GM10266 (cell line): ENCODE data around the gene PARD3B.

Source experiments
- DNase-seq: peaks from one replicate; pipeline ENCODE4 v3.0.0; 2012; ENCODE audit errors: extremely low spot score
- TF ChIP-seq, protein P1 (sequence below): IDR thresholded peaks from 2 replicates; pipeline ENCODE4 v1.5.1; 2012; ENCODE audit warnings: mild to moderate bottlenecking, low read depth; ENCODE audit not compliant: control insufficient read depth, insufficient read depth; ENCODE audit errors: missing control alignments

Gene PARD3B

DNA sequence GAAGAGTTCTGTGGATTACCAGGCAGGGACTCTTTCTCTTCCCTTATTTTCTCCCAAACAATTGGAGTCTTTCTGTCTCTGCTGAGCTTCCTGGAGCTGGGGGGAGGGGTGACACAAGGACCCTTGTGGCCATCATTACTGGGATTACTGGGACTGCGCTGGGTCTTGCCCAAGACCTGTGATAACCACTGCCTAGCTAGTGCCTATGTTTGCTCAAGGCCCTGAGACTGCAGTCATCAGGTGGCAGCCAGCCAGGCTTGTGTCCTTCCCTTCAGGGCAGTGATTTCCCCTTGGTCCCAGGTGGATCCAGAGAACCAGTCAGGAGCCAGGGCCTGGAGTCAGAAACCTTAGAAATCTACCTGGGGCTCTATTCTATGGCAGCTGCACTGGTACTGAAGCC, 355.6 kb downstream of the PARD3B start:
- DNase-seq, result no peak
- TF ChIP-seq, protein P1, sequence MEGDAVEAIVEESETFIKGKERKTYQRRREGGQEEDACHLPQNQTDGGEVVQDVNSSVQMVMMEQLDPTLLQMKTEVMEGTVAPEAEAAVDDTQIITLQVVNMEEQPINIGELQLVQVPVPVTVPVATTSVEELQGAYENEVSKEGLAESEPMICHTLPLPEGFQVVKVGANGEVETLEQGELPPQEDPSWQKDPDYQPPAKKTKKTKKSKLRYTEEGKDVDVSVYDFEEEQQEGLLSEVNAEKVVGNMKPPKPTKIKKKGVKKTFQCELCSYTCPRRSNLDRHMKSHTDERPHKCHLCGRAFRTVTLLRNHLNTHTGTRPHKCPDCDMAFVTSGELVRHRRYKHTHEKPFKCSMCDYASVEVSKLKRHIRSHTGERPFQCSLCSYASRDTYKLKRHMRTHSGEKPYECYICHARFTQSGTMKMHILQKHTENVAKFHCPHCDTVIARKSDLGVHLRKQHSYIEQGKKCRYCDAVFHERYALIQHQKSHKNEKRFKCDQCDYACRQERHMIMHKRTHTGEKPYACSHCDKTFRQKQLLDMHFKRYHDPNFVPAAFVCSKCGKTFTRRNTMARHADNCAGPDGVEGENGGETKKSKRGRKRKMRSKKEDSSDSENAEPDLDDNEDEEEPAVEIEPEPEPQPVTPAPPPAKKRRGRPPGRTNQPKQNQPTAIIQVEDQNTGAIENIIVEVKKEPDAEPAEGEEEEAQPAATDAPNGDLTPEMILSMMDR, result no peak

DNA sequence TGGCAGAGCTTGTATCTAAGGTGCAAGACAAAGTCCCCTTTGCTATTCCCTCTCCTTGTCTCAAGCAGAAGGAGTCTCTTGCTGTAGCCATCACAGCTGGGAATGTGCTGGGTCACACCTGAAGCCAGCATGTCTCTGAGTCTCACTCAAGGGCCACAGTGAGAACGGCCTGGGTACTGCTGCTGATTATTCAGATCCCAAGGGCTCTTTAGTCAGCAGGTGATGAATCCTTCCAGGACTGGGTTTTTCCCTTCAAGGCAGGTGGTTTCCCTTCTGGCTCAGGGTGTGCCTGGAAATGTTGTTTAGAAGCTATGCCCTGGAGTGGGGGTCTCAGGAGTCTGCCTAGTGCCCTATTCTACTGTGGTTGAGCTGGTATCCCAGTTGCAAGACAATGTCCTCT, 356.3 kb downstream of the PARD3B start:
- no peak for DNase-seq

DNA sequence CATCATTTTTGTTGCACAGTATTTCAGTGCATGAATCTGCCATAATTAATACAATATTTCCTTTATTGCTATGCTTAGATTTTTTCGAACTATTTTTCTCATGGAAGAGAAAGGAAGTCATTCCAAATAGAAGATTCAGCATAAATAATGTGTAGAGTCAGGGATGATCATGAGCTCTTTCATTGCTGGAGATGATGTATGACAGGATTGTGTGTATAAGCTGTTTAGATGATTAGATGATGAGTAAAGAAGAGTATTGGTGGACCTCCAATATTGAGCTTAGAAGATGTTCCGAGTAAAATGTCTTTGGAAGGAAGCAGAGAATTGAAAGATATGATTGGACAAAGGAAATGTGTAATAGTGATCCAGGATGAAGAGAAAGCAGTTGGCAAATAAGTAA, 364.5 kb downstream of the PARD3B start:
- TF ChIP-seq, protein P1, result no peak

More for the DNA sequence above, 356.3 kb downstream of the PARD3B start:
- TF ChIP-seq, protein P1, result no peak

DNA sequence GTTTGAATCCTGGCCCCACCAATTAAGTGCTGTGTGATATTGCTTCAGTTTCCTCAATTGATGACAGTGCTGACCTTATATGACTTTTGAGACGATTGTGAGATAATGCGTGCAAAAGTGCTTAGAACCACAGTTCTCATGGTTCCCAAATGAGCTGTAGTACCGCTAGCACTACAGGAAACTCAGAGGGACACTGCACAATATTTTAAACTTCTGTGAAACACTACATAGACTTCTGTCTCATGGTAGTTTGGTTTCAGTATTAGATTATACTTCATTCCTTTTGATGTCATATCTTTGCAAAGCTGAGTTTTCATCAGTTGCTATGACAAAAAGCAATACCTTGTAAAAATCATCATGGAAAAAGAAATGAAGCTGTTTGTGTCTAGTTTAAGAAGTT, 368.0 kb downstream of the PARD3B start:
- no peak for DNase-seq
- TF ChIP-seq, protein P1, result no peak

More for the DNA sequence above, 364.5 kb downstream of the PARD3B start:
- DNase-seq, result no peak

DNA sequence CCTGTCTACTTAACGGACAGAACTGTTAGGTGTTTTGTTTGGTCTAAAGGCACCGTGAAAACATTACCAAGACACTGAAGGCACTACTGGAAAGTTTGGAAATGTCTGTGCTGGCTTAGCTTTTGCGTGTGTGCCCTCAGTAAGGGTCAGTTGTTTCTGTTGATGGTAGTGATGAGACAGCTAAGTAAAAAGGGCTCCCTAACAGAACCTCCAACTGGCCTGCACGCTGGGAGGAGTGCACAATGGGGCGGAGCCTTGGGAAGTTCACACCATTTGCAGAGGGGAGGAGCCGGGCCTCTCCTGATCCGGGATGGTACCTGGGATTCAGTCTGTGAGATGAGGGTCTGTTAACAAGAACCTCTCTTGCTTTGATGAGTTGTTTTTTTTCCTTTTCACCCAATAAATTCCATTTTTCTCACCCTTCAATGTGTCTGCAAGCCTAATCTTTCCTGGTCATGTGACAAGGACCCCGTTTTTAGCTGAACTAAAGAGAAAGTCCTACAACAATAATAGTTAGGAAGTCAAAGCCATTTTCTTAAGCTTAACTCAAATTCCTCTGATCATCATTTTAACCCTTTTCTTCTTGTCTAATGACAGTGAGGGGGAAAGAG, 368.7 kb downstream of the PARD3B start:
- TF ChIP-seq, protein P1, result no peak
- DNase-seq, result no peak

DNA sequence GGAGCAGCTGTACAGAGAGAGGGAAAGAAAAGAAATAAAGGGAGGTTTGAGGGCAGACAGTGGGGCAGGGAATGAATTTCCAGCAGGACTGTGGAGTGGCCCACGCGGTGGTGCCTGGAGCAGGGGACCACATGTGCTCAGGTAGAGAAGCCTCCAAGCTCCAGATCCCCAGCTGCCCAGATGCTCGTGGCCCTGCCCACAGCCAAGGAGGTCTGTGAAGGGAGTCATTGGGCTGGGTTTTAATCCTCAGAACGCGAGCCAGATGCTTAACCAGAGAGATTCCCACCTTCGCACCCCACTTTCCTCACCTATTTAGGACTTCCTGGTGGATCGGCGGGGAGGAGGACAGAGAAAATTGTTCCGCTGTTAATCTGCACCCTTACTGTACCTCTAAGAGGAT, 369.4 kb downstream of the PARD3B start:
- TF ChIP-seq, protein P1, result no peak
- no peak for DNase-seq

DNA sequence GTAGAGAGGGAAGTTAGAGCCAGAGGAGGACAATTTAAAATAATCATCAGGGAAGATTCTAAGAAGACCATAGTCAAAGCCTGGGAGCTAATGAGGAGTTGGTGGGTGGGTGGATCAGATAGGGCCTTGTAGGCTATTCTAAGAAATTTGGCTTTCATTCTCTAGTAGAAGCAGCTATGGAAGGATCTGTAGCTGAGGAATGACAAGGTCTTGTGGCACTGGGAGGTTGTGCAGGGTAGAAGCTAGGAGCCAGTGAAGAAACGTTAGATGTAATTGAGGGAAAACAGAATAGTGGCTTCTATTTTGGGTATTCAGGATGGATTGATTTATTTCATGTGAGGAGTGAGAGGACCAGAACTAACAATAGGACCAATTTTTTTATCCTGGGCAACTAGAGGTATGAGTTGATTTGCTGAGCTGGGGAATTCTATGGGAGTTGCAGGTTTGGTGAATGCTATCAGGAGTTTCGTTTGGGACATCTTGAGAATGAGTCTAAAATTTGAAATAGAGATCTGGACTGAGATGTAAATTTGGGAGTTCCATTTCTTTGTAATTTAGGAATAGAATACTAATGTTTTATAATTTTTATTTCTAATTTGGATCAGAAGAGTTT, 371.9 kb downstream of the PARD3B start:
- no peak for DNase-seq
- TF ChIP-seq, protein P1, result no peak
